ENCODE data around the gene YIPF6.
"Not testable (repeated sequence)": the region's sequence is repeated elsewhere in the genome, so short reads cannot be mapped to it uniquely, and the experiment has no call there.

The YIPF6 gene

GRCh38 chrX:68508799-68509198 lies 9.9 kb downstream of the YIPF6 start:
- Histone ChIP-seq H3K9ac (ENCODE audit: low read depth, low read length) (no peak overlapping the region), H3K27ac (ENCODE audit: low read depth, low read length) (no peak overlapping the region), H3K4me3 (ENCODE audit: low read length) (no peak overlapping the region), H3K27me3 (ENCODE audit: insufficient read depth, low read length) (no peaks in the 10 kb centered on the region), H3K9me3 (ENCODE audit: insufficient read depth, low read depth, low read length) (no peaks in the 10 kb centered on the region), H3K4me1 (ENCODE audit: insufficient read depth, low read length) (peaks cover 5% of the 10 kb centered on the region; the same call in 1 of the 2 replicates), H3K36me3 (ENCODE audit: insufficient read depth, low read length) (peaks cover 41% of the 10 kb centered on the region)
- 84% methylated on average over 2 of the region's 2 CpGs for WGBS

GRCh38 chrX:68511255-68511654 lies 12.4 kb downstream of the YIPF6 start:
- no peak overlapping the region for H3K27ac ChIP-seq (ENCODE audit: low read depth, low read length)
- peaks cover 5% of the 10 kb centered on the region; the same call in 1 of the 2 replicates for H3K4me1 ChIP-seq (ENCODE audit: insufficient read depth, low read length)
- no peak overlapping the region for H3K4me3 ChIP-seq (ENCODE audit: low read length)
- H3K9me3 ChIP-seq (ENCODE audit: insufficient read depth, low read depth, low read length) = no peaks in the 10 kb centered on the region
- WGBS = 36% methylated on average over 2 of the region's 3 CpGs
- H3K27me3 ChIP-seq (ENCODE audit: insufficient read depth, low read length) = no peaks in the 10 kb centered on the region
- no peak overlapping the region for H3K9ac ChIP-seq (ENCODE audit: low read depth, low read length)
- H3K36me3 ChIP-seq (ENCODE audit: insufficient read depth, low read length) = peaks cover 54% of the 10 kb centered on the region

GRCh38 chrX:68524680-68525079 lies 25.8 kb downstream of the YIPF6 start:
- not testable (repeated sequence) for H3K4me1 ChIP-seq (ENCODE audit: insufficient read depth, low read length); H3K9ac ChIP-seq (ENCODE audit: low read depth, low read length); H3K27me3 ChIP-seq (ENCODE audit: insufficient read depth, low read length); H3K9me3 ChIP-seq (ENCODE audit: insufficient read depth, low read depth, low read length); H3K4me3 ChIP-seq (ENCODE audit: low read length); H3K27ac ChIP-seq (ENCODE audit: low read depth, low read length)
- peaks cover 47% of the 10 kb centered on the region for H3K36me3 ChIP-seq (ENCODE audit: insufficient read depth, low read length)
- 94% methylated on average over 2 of the region's 2 CpGs for WGBS

- no peaks in the 10 kb centered on the region for H3K27me3 ChIP-seq (ENCODE audit: insufficient read depth, low read length)
Observed at GRCh38 chrX:68532831-68533533, 34.1 kb downstream of the YIPF6 start.

GRCh38 chrX:68533656-68534055 lies 34.8 kb downstream of the YIPF6 start:
- Histone ChIP-seq H3K9me3 (ENCODE audit: insufficient read depth, low read depth, low read length) (no peaks in the 10 kb centered on the region), H3K27ac (ENCODE audit: low read depth, low read length) (no peak overlapping the region), H3K27me3 (ENCODE audit: insufficient read depth, low read length) (no peaks in the 10 kb centered on the region), H3K4me3 (ENCODE audit: low read length) (no peak overlapping the region), H3K9ac (ENCODE audit: low read depth, low read length) (no peak overlapping the region), H3K36me3 (ENCODE audit: insufficient read depth, low read length) (peaks cover 39% of the 10 kb centered on the region), H3K4me1 (ENCODE audit: insufficient read depth, low read length) (no peaks in the 10 kb centered on the region)
- WGBS = 94% methylated on average over 1 of the region's 2 CpGs

More at GRCh38 chrX:68532831-68533533, 34.1 kb downstream of the YIPF6 start:
- WGBS = 85% methylated on average over 1 of the region's 1 CpG
- no peak overlapping the region for H3K27ac ChIP-seq (ENCODE audit: low read depth, low read length)
- H3K9ac ChIP-seq (ENCODE audit: low read depth, low read length) = no peak overlapping the region
- H3K4me3 ChIP-seq (ENCODE audit: low read length) = no peak overlapping the region
- no peaks in the 10 kb centered on the region for H3K4me1 ChIP-seq (ENCODE audit: insufficient read depth, low read length)
- H3K36me3 ChIP-seq (ENCODE audit: insufficient read depth, low read length) = peaks cover 39% of the 10 kb centered on the region
- H3K9me3 ChIP-seq (ENCODE audit: insufficient read depth, low read depth, low read length) = no peaks in the 10 kb centered on the region

- H3K36me3 ChIP-seq (ENCODE audit: insufficient read depth, low read length) = peaks cover 39% of the 10 kb centered on the region
- no peaks in the 10 kb centered on the region for H3K4me1 ChIP-seq (ENCODE audit: insufficient read depth, low read length)
- no peak overlapping the region for H3K27ac ChIP-seq (ENCODE audit: low read depth, low read length)
- 94% methylated on average over 3 of the region's 4 CpGs for WGBS
- H3K4me3 ChIP-seq (ENCODE audit: low read length) = no peak overlapping the region
- H3K27me3 ChIP-seq (ENCODE audit: insufficient read depth, low read length) = no peaks in the 10 kb centered on the region
- H3K9ac ChIP-seq (ENCODE audit: low read depth, low read length) = no peak overlapping the region
- H3K9me3 ChIP-seq (ENCODE audit: insufficient read depth, low read depth, low read length) = no peaks in the 10 kb centered on the region
Observed at GRCh38 chrX:68534691-68535090, 35.8 kb downstream of the YIPF6 start.

- no peak overlapping the region for H3K4me3 ChIP-seq (ENCODE audit: low read length)
- no peaks in the 10 kb centered on the region for H3K4me1 ChIP-seq (ENCODE audit: insufficient read depth, low read length)
- H3K27me3 ChIP-seq (ENCODE audit: insufficient read depth, low read length) = no peaks in the 10 kb centered on the region
- no peak overlapping the region for H3K27ac ChIP-seq (ENCODE audit: low read depth, low read length)
- 86% methylated on average over 1 of the region's 1 CpG for WGBS
- H3K36me3 ChIP-seq (ENCODE audit: insufficient read depth, low read length) = peaks cover 33% of the 10 kb centered on the region
- no peak overlapping the region for H3K9ac ChIP-seq (ENCODE audit: low read depth, low read length)
- H3K9me3 ChIP-seq (ENCODE audit: insufficient read depth, low read depth, low read length) = no peaks in the 10 kb centered on the region
Observed at GRCh38 chrX:68536429-68536828, 37.6 kb downstream of the YIPF6 start.

GRCh38 chrX:68536884-68537283 lies 38.0 kb downstream of the YIPF6 start:
- no peaks in the 10 kb centered on the region for H3K9me3 ChIP-seq (ENCODE audit: insufficient read depth, low read depth, low read length)
- H3K9ac ChIP-seq (ENCODE audit: low read depth, low read length) = no peak overlapping the region
- WGBS = 93% methylated on average over 2 of the region's 2 CpGs
- peaks cover 29% of the 10 kb centered on the region for H3K36me3 ChIP-seq (ENCODE audit: insufficient read depth, low read length)
- H3K4me3 ChIP-seq (ENCODE audit: low read length) = no peak overlapping the region
- H3K4me1 ChIP-seq (ENCODE audit: insufficient read depth, low read length) = no peaks in the 10 kb centered on the region
- H3K27ac ChIP-seq (ENCODE audit: low read depth, low read length) = no peak overlapping the region
- H3K27me3 ChIP-seq (ENCODE audit: insufficient read depth, low read length) = no peaks in the 10 kb centered on the region

- H3K9me3 ChIP-seq (ENCODE audit: insufficient read depth, low read depth, low read length) = no peaks in the 10 kb centered on the region
- H3K27me3 ChIP-seq (ENCODE audit: insufficient read depth, low read length) = no peaks in the 10 kb centered on the region
- no peaks in the 10 kb centered on the region for H3K4me1 ChIP-seq (ENCODE audit: insufficient read depth, low read length)
- H3K9ac ChIP-seq (ENCODE audit: low read depth, low read length) = no peak overlapping the region
- no peak overlapping the region for H3K27ac ChIP-seq (ENCODE audit: low read depth, low read length)
- WGBS = 88% methylated on average over 1 of the region's 3 CpGs
- no peaks in the 10 kb centered on the region for H3K36me3 ChIP-seq (ENCODE audit: insufficient read depth, low read length)
- no peak overlapping the region for H3K4me3 ChIP-seq (ENCODE audit: low read length)
Observed at GRCh38 chrX:68550193-68550592, 51.3 kb downstream of the YIPF6 start.

- Histone ChIP-seq H3K9ac (ENCODE audit: low read depth, low read length) (no peak overlapping the region), H3K4me1 (ENCODE audit: insufficient read depth, low read length) (no peaks in the 10 kb centered on the region), H3K9me3 (ENCODE audit: insufficient read depth, low read depth, low read length) (no peaks in the 10 kb centered on the region), H3K27me3 (ENCODE audit: insufficient read depth, low read length) (no peaks in the 10 kb centered on the region), H3K27ac (ENCODE audit: low read depth, low read length) (no peak overlapping the region), H3K4me3 (ENCODE audit: low read length) (no peak overlapping the region), H3K36me3 (ENCODE audit: insufficient read depth, low read length) (no peaks in the 10 kb centered on the region)
- 96% methylated on average over 4 of the region's 4 CpGs for WGBS
Observed at GRCh38 chrX:68556036-68556435, 57.2 kb downstream of the YIPF6 start.

GRCh38 chrX:68557126-68557525 lies 58.3 kb downstream of the YIPF6 start:
- H3K27me3 ChIP-seq (ENCODE audit: insufficient read depth, low read length); H3K4me1 ChIP-seq (ENCODE audit: insufficient read depth, low read length); H3K4me3 ChIP-seq (ENCODE audit: low read length); H3K9me3 ChIP-seq (ENCODE audit: insufficient read depth, low read depth, low read length); H3K36me3 ChIP-seq (ENCODE audit: insufficient read depth, low read length); H3K9ac ChIP-seq (ENCODE audit: low read depth, low read length); H3K27ac ChIP-seq (ENCODE audit: low read depth, low read length): not testable (repeated sequence)
- 97% methylated on average over 6 of the region's 8 CpGs for WGBS

- not testable (repeated sequence) for H3K9me3 ChIP-seq (ENCODE audit: insufficient read depth, low read depth, low read length); H3K36me3 ChIP-seq (ENCODE audit: insufficient read depth, low read length); H3K27ac ChIP-seq (ENCODE audit: low read depth, low read length); H3K9ac ChIP-seq (ENCODE audit: low read depth, low read length); H3K27me3 ChIP-seq (ENCODE audit: insufficient read depth, low read length); H3K4me3 ChIP-seq (ENCODE audit: low read length); H3K4me1 ChIP-seq (ENCODE audit: insufficient read depth, low read length)
- WGBS = 94% methylated on average over 3 of the region's 4 CpGs
Observed at GRCh38 chrX:68559905-68560304, 61.1 kb downstream of the YIPF6 start.

Data from HUES64 (cell line).